ENCODE measurements around the gene NEUROD2. TPM values are rescaled to one million over a fixed set of nuclear protein-coding genes. Genes with fewer than 3 reads are reported as not detected.
A peak's percentile ranks its signal among the peaks of the same experiment; 100 is the strongest.

The NEUROD2 gene
- total RNA-seq = not detected
- polyA plus RNA-seq = not detected
- long read RNA-seq, donor 1 = 0 reads
- long read RNA-seq, donor 2 = 0 reads
- long read RNA-seq, donor 3 = 0 reads
- long read RNA-seq, donor 4 = 0 reads

DNA sequence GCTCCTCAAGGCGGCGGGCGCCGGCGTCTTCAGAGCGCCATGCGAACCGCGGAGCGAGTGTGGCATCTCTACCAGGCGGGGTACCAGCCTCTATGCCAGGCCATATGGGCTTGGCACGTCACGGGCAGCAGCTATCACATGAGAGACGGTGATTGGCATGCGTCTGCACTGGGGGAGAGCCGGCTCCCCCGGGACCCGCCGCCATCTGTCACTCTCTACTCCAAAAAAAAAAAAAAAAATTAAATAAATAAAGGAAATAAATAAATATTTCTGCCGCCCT, at the start of gene NEUROD2:
Gene NEUROD2 (minus strand): TSS at position 70 of the 280 bp plus-strand sequence. CDS start 1,321 bp downstream, outside the sequence.
- H3K4me3 ChIP-seq (ENCODE audit: low read length) = peak within 1 kb of the TSS; percentile 12
- no peak within 1 kb of the TSS for H3K27ac ChIP-seq (ENCODE audit: low read length)
- no peaks in the 10 kb centered on the region for H3K9me3 ChIP-seq (ENCODE audit: control insufficient read depth, low read length)
- intact Hi-C loops (cut with DNase I) = no loop called here
- DNase-seq (no peak), ATAC-seq (no peak)
- no peaks in the 10 kb centered on the region for H3K27me3 ChIP-seq (ENCODE audit: control insufficient read depth, insufficient read depth)
- WGBS = 5% methylated on average over 20 of the region's 20 CpGs
- H3K4me1 ChIP-seq (ENCODE audit: control insufficient read depth, insufficient read depth, low read length) = peaks cover 3% of the 10 kb centered on the region

DNA sequence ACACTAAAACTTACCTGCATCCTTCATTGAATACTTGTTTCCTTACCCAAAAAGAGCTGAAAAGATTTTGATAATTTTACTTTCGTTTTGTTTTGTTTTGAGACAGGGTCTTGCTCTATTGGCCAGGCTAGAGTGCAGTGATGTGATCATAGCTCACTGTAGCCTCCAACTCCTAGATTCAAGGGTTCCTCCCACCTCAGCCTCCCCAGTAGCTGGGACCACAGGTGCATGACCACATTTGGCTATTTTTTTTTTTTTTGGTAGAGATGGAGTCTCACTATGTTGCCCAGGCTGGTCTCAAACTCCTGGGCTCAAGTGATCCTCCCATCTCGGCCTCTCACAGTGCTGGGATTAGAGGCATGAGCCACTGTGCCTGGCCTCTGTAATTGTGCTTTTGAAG, 47.4 kb upstream of the NEUROD2 start:
- no peak for DNase-seq
- no peaks in the 10 kb centered on the region for H3K27me3 ChIP-seq (ENCODE audit: control insufficient read depth, insufficient read depth)
- intact Hi-C loops (cut with DNase I) = no loop called here
- no peak overlapping the region for H3K4me3 ChIP-seq (ENCODE audit: low read length)
- no peak for ATAC-seq
- H3K4me1 ChIP-seq (ENCODE audit: control insufficient read depth, insufficient read depth, low read length) = peaks cover 2% of the 10 kb centered on the region
- WGBS = 92% methylated on average over 2 of the region's 2 CpGs
- no peak overlapping the region for H3K27ac ChIP-seq (ENCODE audit: low read length)
- no peaks in the 10 kb centered on the region for H3K9me3 ChIP-seq (ENCODE audit: control insufficient read depth, low read length)

DNA sequence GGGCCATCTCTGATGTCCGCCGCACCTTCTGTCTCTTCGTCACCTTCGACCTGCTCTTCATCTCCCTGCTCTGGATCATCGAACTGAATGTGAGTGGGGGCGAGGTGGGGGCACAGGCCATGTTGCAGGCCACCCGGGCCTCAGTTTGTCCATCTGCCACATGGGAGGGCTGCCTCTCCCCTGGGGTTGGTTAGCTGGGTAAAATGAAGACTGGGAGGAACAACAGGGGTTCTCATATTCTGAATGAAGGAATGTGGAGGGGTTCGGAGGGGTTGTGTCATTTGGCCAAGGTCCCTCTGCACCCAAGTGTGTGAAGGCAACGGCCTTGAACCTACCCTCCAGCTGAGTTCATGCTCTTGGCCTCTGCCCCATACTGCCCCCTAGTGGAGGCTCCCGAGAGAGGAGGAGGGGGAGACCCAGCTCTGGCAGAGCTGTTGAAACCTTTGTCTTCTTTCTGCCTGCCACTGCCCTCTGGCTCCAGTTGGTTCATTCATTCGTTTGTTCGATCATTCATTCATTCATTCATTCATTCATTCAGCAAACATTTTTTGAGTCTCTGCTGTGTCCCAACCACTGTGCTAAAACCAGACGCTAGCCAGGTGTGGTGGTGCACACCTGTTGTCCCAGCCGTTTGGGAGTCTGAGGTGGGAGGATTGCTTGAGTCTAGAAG, 46.1 kb upstream of the NEUROD2 start:
- 67% methylated on average over 14 of the region's 14 CpGs for WGBS
- H3K4me3 ChIP-seq (ENCODE audit: low read length) = no peak overlapping the region
- ATAC-seq = peak; percentile 32 to 45
- intact Hi-C loops (cut with DNase I) = no loop called here
- H3K27me3 ChIP-seq (ENCODE audit: control insufficient read depth, insufficient read depth) = no peaks in the 10 kb centered on the region
- no peak overlapping the region for H3K27ac ChIP-seq (ENCODE audit: low read length)
- no peaks in the 10 kb centered on the region for H3K9me3 ChIP-seq (ENCODE audit: control insufficient read depth, low read length)
- peak; percentile 70 to 86 (median 86) for DNase-seq
- H3K4me1 ChIP-seq (ENCODE audit: control insufficient read depth, insufficient read depth, low read length) = peaks cover 2% of the 10 kb centered on the region

- Histone ChIP-seq H3K4me1 (ENCODE audit: control insufficient read depth, insufficient read depth, low read length) (no peaks in the 10 kb centered on the region), H3K27me3 (ENCODE audit: control insufficient read depth, insufficient read depth) (no peaks in the 10 kb centered on the region), H3K9me3 (ENCODE audit: control insufficient read depth, low read length) (no peaks in the 10 kb centered on the region), H3K27ac (ENCODE audit: low read length) (no peak overlapping the region), H3K4me3 (ENCODE audit: low read length) (no peak overlapping the region)
- no peak for DNase-seq
- 80% methylated on average over 12 of the region's 12 CpGs for WGBS
- ATAC-seq = peak; percentile 7 to 20
- intact Hi-C loops (cut with DNase I) = no loop called here
These were observed 45.6 kb upstream of the NEUROD2 start for GRCh38 chr17:39653316-39653661.

DNA sequence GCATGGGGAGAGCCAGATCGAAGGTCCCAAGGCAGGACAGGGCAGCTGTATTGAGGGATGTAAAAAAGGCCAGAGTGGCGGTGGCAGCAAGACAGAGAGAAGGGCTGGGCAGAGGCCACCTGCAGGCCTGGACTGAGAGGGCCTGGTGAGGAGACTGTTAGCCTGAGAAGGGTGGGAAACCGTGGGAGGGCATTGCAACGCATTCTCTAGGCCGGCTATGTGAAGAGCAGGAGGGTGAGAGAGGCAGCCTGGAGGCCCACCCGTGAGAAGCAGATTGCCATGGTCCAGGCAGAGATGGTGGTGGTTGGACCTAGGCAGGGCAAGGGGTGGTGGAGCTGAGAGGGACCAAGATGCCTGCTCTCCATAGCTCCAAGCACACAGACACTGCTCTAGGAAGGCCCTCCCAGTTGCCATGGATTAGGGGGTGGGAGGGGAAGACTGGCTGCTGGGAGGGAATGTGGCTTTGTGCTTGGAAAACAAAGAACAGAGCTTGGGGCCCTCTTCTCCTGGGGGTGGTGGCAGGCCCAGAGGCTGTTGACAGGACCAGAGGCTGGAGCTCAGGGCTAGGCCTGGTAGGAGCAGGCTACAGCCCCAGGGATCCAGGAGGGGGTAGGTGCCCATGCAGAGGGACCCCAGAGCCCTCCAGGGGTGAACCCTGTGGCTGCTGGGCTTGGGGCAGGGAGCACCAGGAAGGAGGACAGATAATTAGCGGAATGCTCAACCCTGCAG, 45.0 kb upstream of the NEUROD2 start:
- ATAC-seq = peak; percentile 12 to 22
- H3K4me1 ChIP-seq (ENCODE audit: control insufficient read depth, insufficient read depth, low read length) = no peaks in the 10 kb centered on the region
- H3K9me3 ChIP-seq (ENCODE audit: control insufficient read depth, low read length) = no peaks in the 10 kb centered on the region
- H3K27ac ChIP-seq (ENCODE audit: low read length) = no peak overlapping the region
- DNase-seq = no peak
- intact Hi-C loops (cut with DNase I) = no loop called here
- no peak overlapping the region for H3K4me3 ChIP-seq (ENCODE audit: low read length)
- 56% methylated on average over 7 of the region's 7 CpGs for WGBS
- no peaks in the 10 kb centered on the region for H3K27me3 ChIP-seq (ENCODE audit: control insufficient read depth, insufficient read depth)

DNA sequence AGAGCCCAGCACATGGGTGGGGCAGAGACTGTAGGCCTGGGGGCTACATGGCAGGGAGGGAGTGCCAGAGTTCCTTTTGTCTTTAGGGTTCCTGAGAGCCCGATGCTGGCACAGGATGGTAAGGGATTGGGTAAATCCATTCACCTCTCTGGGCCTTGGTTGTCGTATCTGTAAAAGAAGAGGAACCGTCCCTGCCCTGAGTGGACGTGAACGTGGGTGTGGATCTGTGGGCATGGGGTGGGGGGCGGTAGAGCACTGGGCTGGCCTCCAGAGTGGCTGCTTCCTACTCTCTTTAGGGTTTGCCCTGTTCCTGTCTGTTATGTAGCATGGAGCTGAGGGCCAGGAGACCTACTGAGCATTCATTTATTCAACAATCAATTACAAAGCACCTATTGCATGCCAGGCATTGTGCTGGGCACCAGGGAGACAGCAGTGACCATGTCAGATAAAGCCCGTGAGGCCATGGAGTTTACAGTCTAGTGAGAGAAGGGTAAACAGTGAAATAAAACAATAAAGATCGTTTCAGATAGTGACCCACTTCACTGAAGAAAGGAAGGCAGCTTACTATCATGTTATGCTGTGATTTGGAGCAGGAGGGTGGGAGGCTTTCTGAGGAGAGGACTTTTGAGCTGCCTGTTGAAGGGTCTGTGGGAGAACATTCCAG, 44.3 kb upstream of the NEUROD2 start:
- intact Hi-C loops (cut with DNase I) = no loop called here
- Histone ChIP-seq H3K9me3 (ENCODE audit: control insufficient read depth, low read length) (no peaks in the 10 kb centered on the region), H3K27me3 (ENCODE audit: control insufficient read depth, insufficient read depth) (no peaks in the 10 kb centered on the region), H3K4me3 (ENCODE audit: low read length) (no peak overlapping the region), H3K4me1 (ENCODE audit: control insufficient read depth, insufficient read depth, low read length) (no peaks in the 10 kb centered on the region), H3K27ac (ENCODE audit: low read length) (no peak overlapping the region)
- WGBS = 60% methylated on average over 8 of the region's 8 CpGs
- DNase-seq (no peak), ATAC-seq (no peak)

DNA sequence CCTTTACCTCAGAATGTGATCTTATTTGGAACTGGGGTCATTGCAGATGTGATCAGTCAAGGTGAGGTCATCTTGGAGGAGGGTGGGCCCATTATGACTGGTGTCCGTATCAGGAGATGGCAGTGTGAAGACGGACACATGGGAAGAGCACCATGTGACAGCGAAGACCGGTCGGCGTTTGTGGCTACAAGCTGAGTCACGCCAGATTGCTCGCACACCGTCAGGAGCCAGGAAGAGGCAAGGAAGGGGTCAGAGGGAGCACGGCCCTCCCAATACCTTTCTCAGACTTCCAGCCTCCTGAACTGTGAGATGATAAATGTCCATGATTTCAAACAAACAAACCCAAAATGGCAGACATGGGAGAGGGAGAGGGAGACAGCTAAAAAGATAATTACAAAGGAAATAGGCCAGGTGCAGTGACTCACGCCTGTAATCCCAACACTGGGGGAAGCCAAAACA, 42.4 kb upstream of the NEUROD2 start:
- ATAC-seq (no peak), DNase-seq (no peak)
- H3K4me1 ChIP-seq (ENCODE audit: control insufficient read depth, insufficient read depth, low read length) = no peaks in the 10 kb centered on the region
- H3K27me3 ChIP-seq (ENCODE audit: control insufficient read depth, insufficient read depth) = no peaks in the 10 kb centered on the region
- no peak overlapping the region for H3K27ac ChIP-seq (ENCODE audit: low read length)
- H3K9me3 ChIP-seq (ENCODE audit: control insufficient read depth, low read length) = no peaks in the 10 kb centered on the region
- intact Hi-C loops (cut with DNase I) = no loop called here
- WGBS = 87% methylated on average over 11 of the region's 11 CpGs
- no peak overlapping the region for H3K4me3 ChIP-seq (ENCODE audit: low read length)

DNA sequence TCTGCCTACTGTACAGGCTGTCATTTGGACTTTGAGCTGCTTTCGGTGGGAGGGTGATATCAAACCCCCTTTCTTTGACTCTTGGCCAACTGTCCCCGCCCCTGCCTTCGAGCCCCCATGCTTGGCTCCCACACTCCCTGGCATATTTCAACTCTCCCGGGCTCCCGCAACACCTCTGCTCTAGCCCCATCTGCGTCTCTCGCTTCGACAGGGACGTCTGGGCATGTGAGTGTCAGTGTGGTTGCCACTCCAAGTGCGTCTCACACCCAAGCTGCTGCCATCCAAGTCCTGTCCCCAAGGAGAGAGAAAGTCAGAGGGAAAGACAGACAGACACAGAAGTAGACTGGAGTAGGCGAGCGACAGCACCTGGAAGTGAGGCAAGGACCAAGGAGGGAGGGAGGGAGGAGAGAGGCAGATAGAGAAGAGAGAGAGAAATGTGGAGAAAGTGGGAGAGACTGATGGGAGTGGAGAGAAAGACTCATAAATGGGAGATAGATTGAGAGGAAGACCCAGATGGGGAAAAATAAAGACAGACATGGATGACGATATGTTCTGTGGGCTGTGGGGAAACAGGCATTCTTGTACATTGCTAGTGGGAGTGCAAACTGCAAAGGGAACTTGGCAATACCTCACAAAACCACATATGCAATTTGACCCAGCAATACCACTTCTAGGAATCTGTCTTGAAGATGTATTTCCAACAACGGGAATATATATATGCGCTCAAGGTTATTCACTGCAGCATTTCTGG, 41.1 kb upstream of the NEUROD2 start:
- Histone ChIP-seq H3K4me1 (ENCODE audit: control insufficient read depth, insufficient read depth, low read length) (no peaks in the 10 kb centered on the region), H3K27ac (ENCODE audit: low read length) (no peak overlapping the region), H3K9me3 (ENCODE audit: control insufficient read depth, low read length) (no peaks in the 10 kb centered on the region), H3K4me3 (ENCODE audit: low read length) (no peak overlapping the region), H3K27me3 (ENCODE audit: control insufficient read depth, insufficient read depth) (no peaks in the 10 kb centered on the region)
- ATAC-seq (no peak), DNase-seq (no peak)
- whole genome bisulfite sequencing = 83% methylated on average over 15 of the region's 15 CpGs
- intact Hi-C loops (cut with DNase I) = loop anchor here in 1 of 4 donors (10.0 kb wide), 1 partner anchor 56 kb away; the partner anchor contains the start of gene ERBB2

GRCh38 chr17:39647256-39647655, 39.5 kb upstream of the NEUROD2 start:
- Histone ChIP-seq H3K27me3 (ENCODE audit: control insufficient read depth, insufficient read depth) (no peaks in the 10 kb centered on the region), H3K9me3 (ENCODE audit: control insufficient read depth, low read length) (no peaks in the 10 kb centered on the region), H3K27ac (ENCODE audit: low read length) (no peak overlapping the region), H3K4me1 (ENCODE audit: control insufficient read depth, insufficient read depth, low read length) (peaks cover 6% of the 10 kb centered on the region), H3K4me3 (ENCODE audit: low read length) (no peak overlapping the region)
- intact Hi-C loops (cut with DNase I) = loop anchor here in 1 of 4 donors (10.0 kb wide), 1 partner anchor 58 kb away; the partner anchor contains the start of gene ERBB2
- WGBS = 63% methylated on average over 5 of the region's 5 CpGs
- ATAC-seq (no peak), DNase-seq (no peak)

DNA sequence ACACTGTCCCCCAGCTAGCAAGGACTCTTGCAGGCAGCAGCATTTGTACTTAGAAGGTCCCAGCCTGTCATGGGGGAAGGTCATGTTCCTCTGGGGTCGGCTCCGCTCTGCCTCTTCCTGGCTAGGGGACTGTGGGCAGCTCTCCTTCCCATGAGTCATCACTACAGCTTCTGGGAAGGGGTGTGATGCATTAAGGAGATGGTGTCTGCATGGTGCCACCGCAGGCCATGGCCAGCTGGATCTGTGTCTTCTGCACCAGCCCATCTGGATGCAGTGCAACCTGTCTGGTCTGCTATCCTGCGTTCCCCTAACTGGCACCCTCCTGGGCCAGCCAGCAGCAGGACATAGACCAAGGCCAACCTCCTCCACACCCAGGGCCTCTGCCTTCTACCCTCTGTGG, 35.6 kb upstream of the NEUROD2 start:
- ATAC-seq (peak; percentile 15 to 32), DNase-seq (no peak)
- Histone ChIP-seq H3K27ac (ENCODE audit: low read length) (no peak overlapping the region), H3K4me3 (ENCODE audit: low read length) (no peak overlapping the region), H3K4me1 (ENCODE audit: control insufficient read depth, insufficient read depth, low read length) (peaks cover 20% of the 10 kb centered on the region), H3K9me3 (ENCODE audit: control insufficient read depth, low read length) (no peaks in the 10 kb centered on the region), H3K27me3 (ENCODE audit: control insufficient read depth, insufficient read depth) (no peaks in the 10 kb centered on the region)
- WGBS = 73% methylated on average over 4 of the region's 4 CpGs
- intact Hi-C loops (cut with DNase I) = loop anchor here in 1 of 4 donors (10.0 kb wide), 1 partner anchor 62 kb away; the partner anchor contains the start of gene ERBB2
